HG03039 (cell line): ENCODE data around the gene FARSB.
"Not testable (repeated sequence)": the region's sequence is repeated elsewhere in the genome, so short reads cannot be mapped to it uniquely, and the experiment has no call there.

Experiments
- ATAC-seq: cut with Tn5 transposase; IDR thresholded peaks from one replicate; pipeline ENCODE4 v1.9.1; 2021; ENCODE audit warnings: mild to moderate bottlenecking, moderate library complexity; ENCODE audit not compliant: unreplicated experiment

The FARSB gene

DNA sequence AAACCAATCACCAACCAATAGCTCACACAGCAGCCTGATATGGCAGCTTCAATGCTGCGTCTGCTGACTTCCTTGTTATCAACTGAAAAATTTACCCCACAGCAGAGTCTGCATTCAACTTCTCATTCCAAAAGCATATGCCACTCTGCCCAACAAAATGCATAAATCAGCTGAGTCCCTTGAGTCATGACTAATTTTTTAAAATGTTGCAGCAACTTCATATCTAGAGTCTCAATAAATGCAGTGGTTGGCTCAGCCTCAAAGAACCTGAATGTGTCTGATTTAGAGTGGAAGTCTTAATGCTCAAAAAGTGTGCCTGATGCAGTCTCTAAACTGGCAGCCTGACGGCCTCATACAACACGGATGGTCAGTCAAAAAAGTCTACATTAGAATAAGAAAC lies 46.5 kb downstream of the FARSB start:
- ATAC-seq, result no peak

DNA sequence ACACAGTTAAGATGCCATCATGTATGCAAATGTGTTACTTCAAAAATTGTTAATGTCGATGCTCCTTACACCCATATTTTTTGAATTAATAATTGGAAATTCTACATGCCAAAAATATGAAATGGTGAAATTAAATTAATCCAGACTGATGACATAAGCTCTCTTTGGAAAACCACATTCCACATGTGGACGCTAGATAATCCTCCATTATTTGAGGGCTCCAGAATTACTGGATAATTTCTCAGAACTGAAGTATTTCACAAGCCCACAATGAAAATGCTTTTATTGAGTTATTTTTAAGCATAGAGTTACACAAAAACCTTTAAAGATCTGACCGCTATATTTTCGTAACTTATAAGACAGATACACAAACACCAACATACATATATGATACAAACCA lies 47.8 kb downstream of the FARSB start:
- ATAC-seq, result no peak

DNA sequence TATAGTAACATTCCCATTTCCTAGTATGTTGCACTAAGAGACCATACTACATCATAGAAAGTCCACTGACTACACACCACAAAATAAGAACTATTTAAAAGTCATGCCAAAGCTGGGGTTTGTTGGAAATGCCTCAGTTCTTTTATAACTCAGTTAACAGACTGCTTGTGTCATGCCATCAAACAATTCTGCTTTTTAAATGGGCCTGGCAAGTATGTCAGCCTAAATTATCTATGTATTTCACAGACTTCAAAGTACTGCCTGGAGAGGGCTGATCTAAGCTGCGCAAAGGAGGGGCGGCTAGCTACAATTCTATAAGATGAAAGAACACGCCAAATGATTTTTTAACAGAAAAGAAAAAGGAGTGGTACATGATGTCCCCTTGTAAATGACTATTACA lies 49.6 kb downstream of the FARSB start:
- no peak for ATAC-seq

DNA sequence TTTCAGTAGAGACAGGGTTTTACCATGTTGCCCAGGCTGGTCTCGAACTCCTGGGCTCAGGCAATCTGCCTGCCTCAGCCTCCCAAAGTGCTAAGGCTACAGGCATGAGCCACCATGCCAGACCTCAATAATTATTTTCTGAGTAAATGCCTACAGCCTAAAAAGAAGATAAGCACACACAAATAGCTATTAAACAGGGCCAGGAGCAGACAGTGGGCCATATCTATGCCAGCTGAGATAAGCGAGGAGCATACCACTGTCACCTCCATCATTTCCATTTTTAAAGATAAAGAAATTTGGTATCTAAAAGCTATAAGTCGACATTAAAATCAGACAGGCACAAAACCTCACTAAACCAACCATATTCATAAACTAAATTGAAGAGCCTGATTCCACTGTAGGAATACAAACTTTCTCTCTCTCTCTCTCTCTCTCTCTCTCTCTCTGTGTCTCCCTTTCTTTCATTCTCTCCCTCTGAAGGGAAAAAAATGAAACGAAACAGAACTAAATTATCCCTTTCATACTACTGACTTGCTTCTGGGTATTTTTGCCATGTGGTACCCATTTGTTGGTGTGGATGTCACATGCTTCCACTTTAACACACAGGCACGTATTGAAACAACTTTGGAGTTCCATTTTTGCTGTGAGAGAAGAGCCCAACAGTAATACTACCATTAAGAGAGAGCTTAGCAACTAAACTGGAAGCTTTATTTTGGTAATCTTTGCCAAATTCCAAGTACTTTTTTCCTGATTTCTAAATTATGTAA lies 51.0 kb downstream of the FARSB start:
- ATAC-seq, result no peak

DNA sequence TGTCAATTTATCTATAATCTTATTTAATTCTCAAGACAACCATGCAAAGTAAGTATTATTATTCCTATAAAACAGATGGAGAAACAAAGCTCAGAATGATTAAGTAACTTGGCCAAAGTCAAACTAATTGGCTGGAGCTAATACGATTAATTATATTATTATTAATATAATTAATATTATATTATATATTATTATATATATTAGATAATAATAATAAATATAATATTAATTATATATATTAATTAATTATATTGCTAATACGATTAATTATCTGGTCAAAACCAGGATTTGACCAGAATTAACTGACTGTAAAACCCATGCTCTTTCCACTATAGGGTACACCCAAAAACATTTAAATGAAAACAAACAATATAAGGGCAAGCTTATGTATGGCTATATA lies 52.4 kb downstream of the FARSB start:
- ATAC-seq, result no peak

DNA sequence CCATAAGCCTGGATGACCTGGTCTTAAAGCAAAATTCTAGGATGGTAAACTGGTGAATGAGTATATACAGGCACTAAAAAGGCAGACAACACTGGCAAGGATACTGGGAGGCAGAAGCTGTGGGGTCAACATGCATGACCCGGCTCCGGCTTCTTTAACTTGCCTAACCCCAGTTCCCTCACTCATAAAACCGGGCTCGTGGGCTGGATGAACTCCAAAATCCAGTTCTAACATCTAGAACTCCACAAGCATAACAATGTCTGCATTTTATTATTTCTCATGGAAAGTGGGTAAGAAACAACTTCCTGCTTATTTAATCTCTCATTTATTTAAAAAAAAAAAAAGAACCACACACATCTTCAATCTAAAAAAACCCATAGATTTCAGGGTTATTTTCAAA lies 57.3 kb downstream of the FARSB start:
- ATAC-seq, result no peak

DNA sequence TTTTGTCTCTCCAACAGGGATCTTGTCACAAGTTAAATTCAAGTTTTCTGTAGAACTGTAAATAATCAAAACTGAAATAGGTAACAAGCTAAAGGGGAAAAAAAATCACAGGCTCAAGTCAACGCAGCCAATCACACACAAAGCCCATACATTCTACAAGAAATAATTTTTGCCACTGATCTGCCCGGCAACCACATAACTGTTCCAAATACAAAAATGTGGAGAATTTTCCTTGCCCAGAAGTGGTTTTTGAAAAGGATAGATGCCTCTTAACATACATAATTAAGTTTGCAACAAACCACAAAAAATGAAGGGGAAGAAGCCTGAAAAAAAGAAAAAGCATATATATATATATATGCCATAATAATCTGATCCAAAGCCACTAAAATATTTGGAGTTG lies 60.3 kb downstream of the FARSB start:
- ATAC-seq, result no peak

DNA sequence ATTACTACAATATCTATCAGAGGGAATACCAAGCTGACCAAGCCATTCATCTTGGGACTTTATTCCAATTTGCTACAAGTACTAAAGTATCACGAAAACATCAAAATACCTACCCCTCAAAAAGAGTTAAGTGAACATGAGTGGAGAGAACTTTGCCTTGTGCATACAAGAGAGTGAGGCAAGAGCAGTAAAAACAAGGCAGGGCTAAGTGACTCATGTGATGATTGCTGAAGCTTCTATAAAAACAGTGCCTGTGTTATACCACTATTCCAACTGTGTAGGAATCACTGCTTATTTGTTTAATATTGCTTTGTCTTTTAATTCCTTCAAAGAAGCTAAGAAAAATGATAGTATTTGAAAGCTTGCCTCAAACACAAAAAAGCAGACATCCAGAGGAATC lies 61.2 kb downstream of the FARSB start:
- no peak for ATAC-seq

DNA sequence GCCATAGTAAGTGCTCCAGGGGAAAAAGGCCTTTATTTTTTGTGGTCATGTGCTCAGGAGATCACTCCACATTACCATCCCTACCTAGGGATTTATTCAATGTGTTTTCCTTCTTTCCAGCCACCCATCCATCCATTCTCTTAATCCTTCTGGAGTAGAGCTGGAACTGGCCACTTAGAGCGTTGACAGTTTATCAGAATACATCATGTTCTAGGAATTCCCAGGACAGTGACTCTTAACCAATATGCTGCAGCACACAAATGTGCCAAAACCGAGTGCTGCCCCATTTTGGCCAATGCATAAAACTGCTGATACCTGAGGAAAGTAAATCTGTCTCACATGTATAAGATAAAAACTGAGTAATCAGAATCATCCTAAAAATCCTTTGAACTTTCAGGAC lies 63.7 kb downstream of the FARSB start:
- ATAC-seq, result no peak

DNA sequence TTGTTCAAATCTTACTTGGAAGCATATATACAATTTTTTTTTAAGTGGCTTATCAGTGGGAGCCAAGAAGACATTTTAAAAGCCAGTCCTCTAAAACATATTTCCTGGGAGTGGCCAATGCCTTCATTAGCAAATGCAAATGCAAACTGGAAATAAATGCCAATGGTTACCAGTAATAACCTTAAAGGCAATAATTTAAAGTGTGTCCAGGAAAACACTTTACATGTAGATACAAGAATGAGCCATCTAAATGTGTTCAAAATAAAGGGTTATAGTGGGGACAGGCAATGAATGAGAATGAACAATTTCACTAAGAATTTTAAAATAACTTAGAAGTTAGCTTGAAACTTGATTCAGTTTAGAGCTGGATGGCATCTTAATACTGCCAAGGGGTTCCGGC lies 64.2 kb downstream of the FARSB start:
- no peak for ATAC-seq

DNA sequence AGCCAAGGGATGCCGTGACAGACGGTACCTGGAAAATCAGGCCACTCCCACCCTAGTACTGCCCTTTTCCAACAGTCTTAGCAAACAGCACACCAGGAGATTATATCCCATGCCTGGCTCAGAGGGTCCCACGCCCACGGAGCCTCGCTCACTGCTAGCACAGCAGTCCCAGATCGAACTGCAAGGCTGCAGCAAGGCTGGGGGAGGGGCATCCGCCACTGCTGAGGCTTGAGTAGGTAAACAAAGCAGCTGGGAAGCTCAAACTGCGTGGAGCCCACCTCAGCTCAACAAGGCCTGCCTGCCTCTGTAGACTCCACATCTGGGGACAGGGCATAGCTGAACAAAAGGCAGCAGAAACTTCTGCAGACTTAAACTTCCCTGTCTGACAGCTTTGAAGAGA lies 71.3 kb downstream of the FARSB start:
- ATAC-seq, result not testable (repeated sequence)

DNA sequence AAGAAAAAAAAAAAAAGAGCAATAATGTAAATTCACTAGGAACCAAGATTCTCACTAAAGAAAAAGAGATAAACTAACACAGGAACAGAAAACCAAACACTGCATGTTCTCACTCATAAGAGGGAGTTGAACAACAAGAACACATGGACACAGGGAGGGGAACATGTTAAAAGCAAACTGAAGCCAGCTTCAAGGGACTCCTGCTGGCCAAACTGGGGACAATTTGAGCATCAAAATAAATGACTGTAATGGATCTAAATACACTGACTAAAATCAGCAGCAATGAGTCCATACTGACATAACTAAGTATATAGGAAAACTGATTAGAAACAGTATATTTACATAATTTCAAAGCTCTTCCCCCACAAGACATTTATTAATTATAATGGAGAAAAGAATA lies 73.0 kb downstream of the FARSB start:
- ATAC-seq, result no peak

DNA sequence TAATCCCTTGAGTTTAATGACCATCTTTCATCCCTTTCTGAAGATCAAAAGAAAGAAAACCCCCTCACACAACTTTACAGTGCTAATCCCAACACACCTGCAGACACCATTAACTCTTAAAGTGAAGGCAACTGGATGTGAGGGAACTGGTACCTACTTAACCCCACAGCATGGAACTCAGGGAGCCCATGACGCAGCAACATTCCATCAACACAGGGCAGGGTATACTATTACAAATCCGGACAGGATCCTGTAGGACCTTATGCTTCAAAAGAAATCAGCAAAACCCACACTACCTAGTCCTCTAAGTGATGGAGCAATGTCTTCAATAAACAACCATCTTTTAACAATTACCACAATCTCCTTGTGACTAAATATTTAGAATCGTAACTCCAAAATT lies 78.6 kb downstream of the FARSB start:
- ATAC-seq, result no peak

DNA sequence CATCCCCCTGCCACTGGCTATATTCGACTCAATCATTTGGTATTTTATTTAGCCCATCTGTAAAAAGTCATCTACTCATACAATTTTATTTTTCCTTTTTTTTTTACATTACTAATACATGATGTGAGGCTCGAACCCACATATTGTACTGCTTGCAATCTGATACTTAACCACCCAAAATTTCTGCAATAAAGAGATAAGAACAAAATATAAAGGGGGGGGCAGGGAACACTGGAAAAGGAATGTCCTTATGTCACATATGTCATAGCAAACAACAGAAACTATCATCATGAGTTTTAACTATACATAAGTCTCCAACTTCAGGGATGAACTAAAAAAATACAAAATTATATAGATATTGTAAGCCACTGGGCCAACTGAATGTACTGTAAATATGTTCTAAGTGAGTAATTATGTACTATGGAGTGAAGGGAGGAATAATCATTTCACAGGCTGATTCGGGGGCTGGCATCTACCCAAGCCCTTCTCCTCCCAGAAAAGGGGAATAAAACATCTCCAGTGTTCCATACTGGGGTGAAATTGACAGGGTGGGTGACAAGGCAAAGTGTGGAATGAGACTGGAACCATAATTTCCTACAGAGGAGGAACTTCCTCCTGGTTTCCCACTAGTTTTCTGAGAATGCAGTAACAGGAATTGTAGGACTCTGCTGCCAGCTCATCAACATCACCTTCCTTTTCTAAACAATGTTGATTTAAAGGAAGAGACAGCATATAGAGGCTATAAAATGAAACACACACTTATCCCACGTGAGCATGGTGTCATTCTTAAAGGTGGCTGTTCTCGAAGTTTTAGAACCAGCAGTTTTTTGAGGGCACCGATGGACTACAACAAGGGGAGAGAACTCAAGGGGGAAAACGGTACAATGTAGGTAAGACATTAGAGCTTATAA lies 79.5 kb downstream of the FARSB start:
- ATAC-seq, result no peak

DNA sequence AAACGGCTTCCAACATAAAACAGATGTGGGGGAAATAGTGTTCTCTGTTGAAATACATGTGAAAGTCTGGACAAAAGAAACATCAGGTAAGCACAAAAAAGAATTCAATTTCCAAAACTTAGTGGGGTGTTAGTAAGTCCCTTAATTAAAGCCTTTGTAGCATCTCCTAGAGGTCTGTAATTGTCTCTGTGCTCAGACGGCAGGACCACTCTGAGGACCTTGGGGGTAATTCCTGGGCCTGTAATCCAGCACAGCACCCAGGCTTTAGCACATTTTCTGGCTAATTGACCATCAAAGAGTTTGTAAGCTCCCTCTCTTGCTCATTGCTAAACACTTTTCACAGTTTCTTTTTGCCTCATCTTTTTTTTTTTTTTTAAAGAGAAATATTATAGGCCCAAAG lies 80.3 kb downstream of the FARSB start:
- ATAC-seq, result no peak

DNA sequence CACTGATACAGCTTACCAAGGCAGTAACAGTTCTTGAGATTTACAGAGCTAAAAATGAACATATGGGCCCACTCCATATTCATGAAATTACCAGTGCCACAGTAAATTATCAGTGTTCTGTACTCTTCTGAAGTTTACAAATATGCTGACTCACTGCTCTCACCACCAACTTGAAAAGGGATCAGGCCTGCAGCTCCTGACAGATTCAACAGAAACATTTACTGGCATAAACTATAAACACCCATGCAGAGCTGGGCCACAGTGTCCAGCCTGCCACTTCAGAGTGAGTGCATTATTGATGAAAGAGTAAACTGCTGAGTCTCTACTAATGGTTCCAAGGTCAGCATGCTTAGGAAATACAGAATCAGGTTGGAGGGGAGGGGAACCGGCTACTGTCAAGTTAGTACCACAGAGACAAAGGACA lies 83.1 kb downstream of the FARSB start:
- no peak for ATAC-seq

DNA sequence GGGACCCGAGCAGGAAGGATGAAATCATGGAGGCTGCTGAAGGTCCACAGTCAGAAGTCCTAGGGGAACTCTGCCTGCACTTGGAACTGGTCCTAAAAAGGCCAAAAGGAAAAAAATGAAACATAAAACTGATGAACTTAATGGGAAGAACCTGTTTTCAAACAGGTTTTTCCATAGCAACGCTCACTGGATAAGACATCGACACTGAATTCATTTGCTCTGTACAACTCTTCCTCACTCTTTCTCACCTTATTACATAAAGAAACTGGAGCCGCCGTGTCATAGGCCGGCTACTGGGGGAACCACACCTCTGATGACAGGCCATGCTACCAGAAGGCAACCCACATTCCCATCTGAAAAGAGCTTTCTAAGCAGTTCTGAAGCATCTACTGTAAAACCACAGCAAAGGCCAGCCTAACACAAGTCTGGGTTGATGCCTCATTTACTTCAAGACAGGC lies 83.6 kb downstream of the FARSB start:
- ATAC-seq, result no peak

DNA sequence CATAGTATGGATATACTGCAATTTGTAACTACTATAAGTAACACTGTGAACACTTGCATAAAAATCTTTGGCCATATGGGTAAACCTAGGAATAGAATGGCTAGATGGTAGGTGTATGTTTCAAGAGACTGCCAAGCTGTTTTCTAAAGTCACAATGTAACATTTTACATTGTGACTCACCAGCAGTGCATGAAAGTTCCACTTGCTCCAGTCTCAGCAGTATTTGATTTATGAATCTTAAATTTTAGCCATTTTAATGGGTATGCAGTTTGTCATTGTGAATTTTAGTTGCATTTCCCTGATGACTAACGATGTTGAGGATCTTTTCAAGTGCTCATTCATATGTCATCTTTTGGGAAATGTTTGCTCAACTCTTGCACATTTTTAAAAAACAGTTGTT lies 86.1 kb downstream of the FARSB start:
- ATAC-seq, result no peak

DNA sequence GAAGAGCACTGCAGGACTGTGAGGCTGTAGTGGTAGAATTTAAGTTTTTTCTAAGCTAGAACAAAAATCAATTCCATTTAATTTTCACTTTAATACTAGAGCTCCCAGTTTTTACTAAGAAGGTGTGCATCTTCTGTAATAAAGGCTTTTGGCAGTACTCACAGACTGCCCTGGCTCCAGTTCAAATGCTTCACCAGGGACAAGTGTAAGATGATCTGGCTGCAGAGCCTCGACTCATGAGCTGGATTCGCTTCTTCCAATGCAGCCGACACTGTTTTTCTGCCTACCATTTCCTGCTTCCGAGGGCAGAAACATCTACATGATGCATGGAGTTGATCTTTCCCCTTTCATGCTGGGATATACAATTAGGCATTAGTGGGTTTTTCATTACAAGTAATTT lies 87.0 kb downstream of the FARSB start:
- no peak for ATAC-seq

DNA sequence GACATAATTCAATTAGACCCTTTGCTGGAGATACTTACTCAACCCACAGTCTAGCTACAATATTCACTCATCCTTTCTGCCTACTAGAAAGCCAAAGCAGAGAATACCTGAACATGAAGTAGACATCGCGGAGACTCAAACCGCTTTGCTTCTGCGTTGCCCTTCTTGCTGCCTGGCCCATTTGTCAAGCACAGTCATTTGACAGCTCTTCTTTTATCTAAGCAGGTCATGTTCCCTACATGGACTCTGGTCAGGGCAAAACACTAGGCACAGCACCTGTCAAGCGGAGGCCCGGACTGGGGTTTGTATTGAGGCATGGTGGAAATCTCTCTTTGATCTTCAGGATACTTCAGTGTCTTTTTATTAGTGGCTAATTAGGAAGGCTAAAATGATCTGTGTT lies 89.7 kb downstream of the FARSB start:
- no peak for ATAC-seq

DNA sequence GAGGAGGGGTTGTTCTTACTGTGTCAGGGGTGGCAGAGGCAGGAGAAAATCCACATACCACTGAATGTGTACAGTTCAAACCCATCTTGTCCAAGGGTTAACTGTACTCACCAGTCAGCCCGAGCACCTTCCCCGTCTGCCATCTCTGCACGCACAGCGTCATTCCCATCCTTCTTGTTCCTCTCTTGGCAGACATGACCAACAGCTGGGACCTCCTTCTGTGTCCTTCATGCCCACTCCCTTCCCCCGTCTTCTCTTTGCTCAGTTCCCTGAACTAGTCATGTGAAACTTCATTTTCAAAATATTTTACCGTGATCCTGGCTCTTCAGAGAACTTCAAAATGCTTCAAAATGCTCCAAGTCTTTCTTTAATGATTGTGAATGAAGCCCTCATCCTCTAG lies 92.0 kb downstream of the FARSB start:
- ATAC-seq, result no peak

DNA sequence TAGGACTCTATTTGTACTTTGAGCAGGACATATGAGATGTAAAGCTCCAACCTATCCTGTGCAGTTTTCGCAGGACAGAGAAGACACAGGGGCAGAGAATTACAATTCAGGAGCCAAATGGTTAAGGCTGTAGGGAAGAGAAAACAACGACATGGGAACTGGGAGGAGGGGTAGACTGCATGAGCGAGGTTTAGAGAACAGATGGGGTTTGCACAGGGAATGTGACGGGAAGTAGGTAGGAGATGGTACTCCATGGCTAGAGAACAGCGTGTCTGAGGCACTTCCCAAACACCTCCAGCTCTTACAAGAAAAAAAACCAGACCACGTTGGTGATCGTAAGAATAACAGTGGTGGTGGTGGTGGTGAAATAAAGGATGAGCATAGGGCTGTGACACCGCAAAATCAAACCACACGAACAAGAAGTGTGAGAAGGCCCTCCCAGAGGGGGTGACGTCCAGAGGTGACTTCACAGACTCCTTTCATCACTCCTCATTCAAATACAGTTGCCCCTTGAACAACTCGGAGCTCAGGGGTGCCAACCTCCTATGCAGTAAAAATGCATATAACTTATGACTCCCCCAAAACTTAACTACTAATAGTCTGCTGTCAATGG lies 92.7 kb downstream of the FARSB start:
- no peak for ATAC-seq
